Fibroblast of pulmonary artery (primary cell): ENCODE data around the gene C16orf95.
A peak's percentile ranks its signal among the peaks of the same experiment; 100 is the strongest.

Source experiments
- DNase-seq: peaks from one replicate; pipeline ENCODE4 v3.0.0-alpha.2; 2010; ENCODE audit warnings: low read depth
- H3K4me3 ChIP-seq: replicated peaks from 2 replicates; pipeline ENCODE4 v1.5.1; 2011; ENCODE audit warnings: low read depth, mild to moderate bottlenecking, control low read depth, low read length, moderate library complexity
- TF ChIP-seq, protein P1 (sequence below): IDR thresholded peaks from 2 replicates; pipeline ENCODE4 v1.5.1; 2011; ENCODE audit warnings: mild to moderate bottlenecking, control low read depth, low read length, inconsistent platforms; ENCODE audit errors: missing control alignments

Gene C16orf95

DNA sequence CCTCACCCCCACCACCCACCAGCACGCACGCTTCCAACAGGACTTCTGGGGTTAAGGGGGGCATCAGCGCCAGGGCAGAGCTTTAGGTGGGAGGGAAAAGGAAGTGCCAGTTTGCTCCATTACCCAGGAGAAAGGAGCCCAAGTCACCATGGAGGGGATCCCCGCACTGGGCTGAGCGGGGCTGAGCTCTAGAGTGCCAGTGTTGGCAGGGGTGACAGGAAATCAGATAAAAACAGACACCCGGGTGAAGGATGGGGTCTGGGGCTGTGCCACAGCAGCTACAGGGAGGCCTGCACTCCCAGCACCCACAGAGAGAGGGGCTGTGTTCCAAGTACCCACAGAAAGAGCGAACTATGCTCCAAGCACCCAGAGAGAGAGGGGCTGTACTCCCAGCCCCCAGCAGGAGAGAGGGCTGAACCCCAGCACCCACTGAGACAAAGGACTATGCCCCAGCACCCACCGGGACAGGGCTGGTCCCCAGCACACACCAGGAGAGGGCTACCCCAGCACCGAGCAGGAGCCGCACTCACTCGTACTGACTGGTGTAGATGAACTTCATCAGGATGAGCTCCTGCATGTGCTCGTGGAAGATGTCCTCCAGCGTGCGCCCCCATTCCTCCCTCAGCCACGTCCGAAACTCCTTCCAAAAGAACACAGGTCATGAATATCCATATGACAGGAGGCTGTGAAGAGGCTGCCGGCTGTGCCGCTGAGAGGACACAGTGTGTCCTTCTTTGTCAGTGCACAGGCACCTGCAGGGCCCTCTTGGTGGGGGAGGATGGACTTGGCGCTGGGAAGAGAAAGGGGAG, 18.6 kb upstream of the C16orf95 start:
- TF ChIP-seq, protein P1, sequence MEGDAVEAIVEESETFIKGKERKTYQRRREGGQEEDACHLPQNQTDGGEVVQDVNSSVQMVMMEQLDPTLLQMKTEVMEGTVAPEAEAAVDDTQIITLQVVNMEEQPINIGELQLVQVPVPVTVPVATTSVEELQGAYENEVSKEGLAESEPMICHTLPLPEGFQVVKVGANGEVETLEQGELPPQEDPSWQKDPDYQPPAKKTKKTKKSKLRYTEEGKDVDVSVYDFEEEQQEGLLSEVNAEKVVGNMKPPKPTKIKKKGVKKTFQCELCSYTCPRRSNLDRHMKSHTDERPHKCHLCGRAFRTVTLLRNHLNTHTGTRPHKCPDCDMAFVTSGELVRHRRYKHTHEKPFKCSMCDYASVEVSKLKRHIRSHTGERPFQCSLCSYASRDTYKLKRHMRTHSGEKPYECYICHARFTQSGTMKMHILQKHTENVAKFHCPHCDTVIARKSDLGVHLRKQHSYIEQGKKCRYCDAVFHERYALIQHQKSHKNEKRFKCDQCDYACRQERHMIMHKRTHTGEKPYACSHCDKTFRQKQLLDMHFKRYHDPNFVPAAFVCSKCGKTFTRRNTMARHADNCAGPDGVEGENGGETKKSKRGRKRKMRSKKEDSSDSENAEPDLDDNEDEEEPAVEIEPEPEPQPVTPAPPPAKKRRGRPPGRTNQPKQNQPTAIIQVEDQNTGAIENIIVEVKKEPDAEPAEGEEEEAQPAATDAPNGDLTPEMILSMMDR: no peak
- H3K4me3 ChIP-seq: no peak overlapping the region
- no peak for DNase-seq

DNA sequence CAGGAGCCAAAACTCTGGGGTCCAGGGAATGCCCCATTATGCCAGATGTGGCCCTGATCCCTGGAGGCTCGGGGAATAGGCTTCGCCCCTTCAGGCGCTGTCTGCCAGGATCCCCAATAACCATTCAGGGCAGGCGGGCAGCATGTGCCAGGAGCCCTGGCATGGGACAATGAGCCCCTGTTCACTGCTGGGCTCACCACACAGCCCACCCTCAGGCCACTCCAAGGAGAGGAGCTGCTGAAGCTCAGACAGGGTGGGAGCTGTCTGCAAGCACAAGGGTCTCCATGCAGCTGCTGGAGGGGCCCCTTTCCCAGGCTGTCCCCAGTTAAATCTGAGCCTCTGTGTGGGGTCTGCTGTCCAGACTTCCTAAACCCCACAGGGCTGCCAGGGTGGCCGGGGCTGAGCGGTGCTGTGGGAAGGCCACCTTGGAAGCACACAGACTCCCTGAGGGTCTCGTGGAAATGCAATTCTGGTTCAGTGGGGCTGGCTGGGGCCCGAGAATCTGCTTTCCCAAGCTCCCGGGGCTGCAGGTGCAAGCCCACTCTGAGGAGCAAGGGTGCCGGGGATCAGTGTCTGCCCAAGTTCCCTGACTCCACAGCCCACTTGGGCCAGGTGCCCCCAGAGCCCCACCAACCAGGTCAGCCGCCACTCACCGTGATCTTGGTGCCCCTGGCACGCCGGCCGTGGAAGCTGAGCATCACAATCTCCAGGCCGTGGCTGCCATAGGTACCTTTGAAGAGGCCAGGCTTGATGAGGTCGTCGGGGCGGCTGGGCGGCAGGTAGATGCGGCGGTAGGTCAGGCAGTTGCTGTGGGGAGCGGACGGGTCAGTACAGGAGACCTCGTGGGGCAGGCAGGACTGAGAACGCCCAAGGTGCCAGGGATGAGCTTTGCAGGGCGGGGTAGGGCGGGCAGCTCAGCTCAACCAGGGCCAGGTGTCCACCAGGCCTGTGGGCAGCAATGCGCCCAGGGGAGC, 17.7 kb upstream of the C16orf95 start:
- DNase-seq: no peak
- TF ChIP-seq, protein P1: no peak
- H3K4me3 ChIP-seq: no peak overlapping the region

DNA sequence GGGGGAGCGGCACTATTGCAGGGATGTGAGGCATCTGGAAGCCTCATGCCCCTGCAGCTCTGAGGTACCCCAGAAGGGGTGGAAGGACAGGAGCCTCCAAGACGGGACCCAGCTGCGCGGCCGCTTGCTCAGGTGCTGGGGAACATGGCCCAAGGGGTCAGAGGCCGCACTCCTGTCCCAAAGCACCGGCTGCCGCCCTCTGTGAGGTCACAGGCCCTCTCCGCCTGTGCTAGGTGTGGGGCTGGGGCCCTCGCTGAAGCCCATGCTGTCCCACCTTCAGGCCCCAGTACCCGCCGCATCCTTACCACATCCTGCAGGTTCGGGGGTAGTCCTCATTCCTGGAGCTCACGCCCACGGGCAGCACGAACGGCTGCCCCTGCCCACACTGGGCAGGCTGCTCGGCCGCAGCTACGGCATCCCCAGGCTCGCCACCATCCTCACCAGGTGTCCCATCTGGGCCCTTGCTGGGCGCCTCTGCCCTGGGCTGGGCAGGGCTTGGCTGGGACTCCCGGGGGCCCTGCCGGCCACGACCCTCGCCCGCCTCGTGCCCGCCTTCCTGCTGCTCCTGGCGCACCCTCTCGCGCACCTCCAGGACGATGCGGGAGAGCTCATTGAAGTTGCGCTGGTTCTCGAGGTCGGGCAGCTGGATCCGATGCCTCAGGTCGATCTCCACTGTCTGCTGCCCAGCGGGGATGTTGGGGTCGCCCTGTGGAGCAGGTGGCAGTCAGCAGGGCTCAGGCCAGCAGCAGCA, 16.6 kb upstream of the C16orf95 start:
- DNase-seq: no peak
- TF ChIP-seq, protein P1: no peak
- H3K4me3 ChIP-seq: no peak overlapping the region

DNA sequence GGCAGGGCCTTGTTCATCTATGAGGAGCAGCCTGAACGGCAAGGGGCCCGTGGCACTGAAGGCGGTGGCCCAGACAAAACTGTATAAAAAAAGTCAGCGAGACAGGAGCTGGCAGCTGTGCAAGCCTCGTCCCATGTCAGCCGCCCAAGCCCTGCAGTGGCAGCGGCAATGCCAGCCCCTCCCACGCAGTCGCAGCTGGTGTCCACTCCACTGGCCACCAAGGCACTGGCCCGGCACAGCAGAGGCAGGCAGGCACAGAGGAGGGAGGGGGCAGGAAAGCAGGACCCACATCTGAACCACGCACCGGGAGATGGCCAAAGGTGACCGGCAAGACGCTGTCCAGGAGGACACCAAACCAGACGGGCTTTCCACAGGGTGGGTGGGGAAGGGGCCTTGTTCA, 15.9 kb upstream of the C16orf95 start:
- TF ChIP-seq, protein P1: no peak
- no peak overlapping the region for H3K4me3 ChIP-seq
- DNase-seq: no peak

DNA sequence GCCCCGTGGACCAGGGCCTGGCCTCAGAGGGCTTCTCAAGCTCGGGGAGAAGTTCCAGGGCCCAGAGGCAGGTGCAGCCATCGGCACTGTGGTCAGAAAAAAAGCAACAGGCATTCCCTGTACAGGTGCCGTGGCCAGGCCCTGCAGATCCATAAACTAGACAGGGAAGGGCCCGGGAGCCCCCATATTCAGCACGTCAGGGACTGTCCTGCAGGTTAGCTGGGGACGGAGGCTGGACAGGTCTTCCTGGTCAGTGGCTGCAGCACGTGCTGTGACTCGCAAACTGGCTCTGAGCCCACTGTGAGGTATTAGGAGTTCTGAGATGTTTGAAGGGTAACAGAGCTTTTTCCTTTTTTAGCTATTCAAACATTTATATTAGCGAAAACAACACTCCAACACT, 15.0 kb upstream of the C16orf95 start:
- TF ChIP-seq, protein P1: no peak
- no peak overlapping the region for H3K4me3 ChIP-seq
- DNase-seq: peak; percentile 14

DNA sequence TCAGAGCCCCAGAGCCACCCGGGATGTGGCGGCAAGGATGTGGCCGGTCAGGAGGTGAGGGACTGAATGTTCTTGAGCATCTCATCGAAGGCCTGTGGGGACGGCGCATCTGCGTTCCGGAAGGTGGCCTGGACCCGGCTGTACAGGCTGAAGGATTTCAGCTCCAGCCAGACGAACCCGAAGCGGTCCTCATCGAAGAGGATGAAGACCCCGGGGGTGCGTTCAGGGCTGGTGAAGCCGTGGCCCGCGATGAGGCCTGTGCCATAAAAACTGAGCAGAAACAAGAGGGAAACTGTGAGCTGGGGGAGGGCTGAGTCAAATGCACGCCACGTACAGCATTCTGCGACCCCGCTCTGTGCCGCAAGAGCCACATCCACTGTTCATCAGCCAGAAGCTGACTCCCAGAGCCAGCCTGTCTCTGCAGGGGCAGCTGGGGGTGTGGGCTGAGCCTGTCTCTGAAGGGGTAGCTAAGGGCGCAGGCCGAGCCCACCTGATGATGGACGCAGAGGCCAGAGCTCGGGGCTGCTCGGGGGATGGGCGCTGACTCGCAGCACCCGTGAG, 14.1 kb upstream of the C16orf95 start:
- TF ChIP-seq, protein P1: no peak
- DNase-seq: no peak
- H3K4me3 ChIP-seq: no peak overlapping the region
